Activated effector memory CD4-positive, alpha-beta T cell treated with Interleukin-2 at 50 U/mL for 16 hours (primary cell): Measurements from ENCODE around the gene CARHSP1.
"Not testable (repeated sequence)": the region's sequence is repeated elsewhere in the genome, so short reads cannot be mapped to it uniquely, and the experiment has no call there.

Source experiments
- DNase-seq: peaks from one replicate; pipeline ENCODE4 v3.0.0-alpha.2; 2020

Gene CARHSP1

DNA sequence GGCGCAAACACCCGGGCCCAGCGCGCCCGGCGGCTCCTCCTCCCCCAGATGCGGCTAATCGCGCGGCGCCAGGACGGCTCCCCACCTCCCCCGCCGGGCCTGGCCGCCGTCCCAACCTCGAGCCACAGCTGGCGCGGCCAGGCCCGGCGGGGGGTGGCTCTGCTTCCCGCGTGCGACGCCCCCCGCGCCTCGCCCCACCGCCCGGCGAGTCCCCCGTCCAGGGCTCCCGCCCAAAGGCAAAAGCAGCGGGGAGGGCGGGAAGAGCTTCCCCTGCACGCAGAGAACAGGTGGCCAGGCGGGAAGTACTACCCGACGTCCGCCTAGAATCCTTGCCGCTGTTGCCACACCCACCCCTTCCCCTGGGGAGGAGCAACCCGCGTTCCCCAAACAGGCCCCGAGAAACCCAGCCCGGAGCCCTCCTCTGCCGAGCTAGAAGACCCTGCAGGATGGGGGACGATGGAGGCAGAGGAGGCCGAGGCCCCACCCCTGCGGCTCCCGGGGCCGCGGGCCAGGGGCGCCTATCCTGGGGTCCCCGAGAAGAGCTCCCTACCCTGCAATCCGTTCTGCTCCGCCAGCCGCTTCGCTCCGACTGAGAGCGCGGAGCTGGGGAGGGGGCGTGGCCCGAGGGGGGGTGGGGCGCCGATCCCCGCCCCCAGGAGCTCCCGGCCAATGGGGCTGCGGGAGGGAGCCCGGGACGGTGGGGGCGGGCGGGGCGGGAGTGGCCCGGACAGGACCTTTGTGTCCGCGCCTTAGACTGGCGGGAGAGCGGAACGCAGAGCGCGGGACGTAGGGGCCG lies at the start of gene CARHSP1:
CARHSP1 (minus strand) TSS at position 591 of the 796 bp plus-strand sequence. CDS start 9,678 bp downstream, outside the sequence.
- peak; percentile 83 for DNase-seq

DNA sequence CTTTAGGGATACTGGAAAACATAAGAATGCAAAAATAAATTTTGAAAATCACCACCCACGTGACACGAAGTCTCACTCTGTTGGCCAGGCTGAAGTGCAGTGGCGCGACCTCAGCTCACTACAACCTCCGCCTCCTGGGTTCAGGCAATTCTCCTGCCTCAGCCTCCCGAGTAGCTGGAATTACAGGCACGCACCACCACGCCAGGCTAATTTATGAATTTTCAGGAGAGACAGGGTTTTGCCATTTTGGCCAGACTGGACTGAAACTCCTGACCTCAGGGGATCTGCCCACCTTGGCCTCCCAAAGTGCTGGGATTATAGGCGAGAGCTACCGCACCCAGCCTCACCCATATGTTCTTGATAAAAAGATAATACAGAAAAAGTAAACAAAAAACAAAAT lies 48.5 kb upstream of the CARHSP1 start:
- not testable (repeated sequence) for DNase-seq

DNA sequence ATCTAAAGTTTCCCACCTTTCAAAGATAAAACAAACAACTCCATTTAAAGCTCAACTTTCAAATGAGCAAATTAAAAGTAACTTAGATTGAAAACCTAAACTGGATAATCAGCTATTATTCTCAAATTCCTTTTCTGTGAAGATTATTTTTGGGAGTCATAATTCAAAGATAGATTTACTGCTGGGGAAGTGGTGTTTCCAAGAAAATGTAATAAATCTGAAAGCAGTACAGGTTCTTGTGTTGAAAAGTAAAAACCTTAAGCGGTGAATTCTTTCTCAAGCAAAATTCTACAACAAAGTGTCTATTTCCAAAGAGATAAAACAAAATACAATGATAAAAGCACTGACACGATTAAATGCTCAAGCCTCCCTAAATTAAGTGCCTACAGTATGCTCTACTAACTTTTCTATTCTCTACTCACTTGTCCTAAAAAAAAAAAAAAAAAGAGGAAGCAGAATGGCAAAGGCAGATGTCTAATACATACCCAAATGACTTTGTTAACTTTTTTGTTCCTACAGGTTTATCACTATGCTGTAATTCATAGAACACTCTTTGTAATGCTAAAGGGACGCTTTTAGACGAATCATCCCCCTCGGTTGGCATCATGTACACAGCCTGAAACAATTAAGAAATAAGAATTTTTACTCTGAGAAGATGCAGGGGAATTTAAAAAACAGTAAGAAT lies 47.9 kb upstream of the CARHSP1 start:
- DNase-seq: no peak

DNA sequence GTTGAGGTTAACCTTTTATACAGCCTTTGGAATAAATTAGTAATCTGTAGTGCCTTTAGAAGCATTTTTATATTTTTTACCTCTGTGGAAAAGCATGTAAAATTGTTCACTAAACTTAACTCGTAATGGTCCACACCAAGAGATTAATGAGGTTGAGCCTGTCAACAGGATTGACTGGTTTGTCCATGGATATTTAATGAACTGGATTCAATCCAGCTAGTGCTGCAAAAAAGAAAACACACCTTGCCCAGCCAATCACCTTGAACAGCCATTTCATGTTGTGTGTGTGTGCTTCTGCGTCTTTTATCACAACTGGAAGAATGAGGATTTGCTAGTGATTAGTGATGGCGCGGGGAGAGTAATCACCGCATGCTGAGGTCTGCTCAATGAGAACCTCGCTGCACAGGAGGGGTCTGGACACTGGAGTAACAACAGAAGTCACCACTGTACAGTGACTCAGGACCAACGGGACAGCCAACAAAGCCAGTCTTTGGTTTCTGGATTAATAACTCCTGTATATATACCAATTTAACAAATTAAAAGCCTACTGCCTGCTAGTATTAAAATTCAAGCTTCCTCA lies 47.0 kb upstream of the CARHSP1 start:
- DNase-seq: no peak

DNA sequence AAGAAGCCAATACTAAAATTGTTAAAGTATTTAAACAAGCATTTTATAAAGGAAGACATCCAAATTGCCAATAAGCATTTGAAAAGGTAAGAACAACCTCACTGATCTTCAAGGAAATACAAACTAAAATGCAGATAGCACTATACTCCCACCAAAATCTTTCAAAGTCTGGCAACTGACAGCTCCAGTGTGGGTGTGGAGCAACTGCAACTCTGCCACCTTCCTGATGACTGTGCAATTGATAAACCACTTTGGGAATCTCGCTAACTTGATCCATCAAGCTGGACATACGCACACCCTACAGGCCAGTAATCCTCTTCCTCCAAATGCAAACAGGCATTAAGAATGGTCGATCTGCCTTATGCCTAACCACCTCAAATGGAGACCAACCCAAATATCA lies 45.3 kb upstream of the CARHSP1 start:
- no peak for DNase-seq

DNA sequence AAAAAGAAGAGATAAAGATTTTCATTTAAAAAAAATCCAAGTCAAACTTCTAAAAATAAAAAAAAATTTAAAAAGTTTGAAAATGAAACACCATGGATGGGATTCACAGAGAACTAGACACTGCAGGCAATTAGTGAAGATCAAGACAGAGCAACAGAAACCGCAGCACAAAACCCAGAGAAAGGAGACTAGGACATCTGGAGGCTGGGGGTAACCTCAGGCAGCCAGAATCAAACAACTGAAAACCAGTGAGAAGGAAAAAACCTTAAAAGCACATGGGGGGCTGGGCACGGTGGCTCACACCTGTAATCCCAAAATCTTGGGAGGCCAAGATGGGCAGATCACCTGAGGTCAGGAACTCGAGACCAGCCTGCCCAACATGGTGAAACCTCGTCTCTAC lies 44.0 kb upstream of the CARHSP1 start:
- no peak for DNase-seq

DNA sequence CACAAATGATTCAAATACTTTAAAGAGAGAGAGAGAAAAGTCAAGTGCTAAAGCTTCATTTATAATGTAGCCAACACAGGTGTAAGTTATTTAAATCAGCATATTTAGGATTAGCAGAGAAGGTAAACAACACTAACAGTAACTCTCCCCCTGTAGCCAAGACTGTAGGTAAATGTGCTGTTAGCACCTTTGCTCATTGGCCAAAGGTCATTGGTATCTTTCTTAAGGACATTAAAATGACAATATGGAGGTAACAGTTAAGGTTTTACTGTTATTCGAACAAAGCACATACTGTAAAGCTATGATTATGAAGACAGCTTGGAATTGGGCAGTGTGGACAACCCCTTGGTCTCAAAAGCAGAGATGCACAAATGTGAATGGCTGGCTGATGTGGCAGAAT lies 42.0 kb upstream of the CARHSP1 start:
- no peak for DNase-seq

DNA sequence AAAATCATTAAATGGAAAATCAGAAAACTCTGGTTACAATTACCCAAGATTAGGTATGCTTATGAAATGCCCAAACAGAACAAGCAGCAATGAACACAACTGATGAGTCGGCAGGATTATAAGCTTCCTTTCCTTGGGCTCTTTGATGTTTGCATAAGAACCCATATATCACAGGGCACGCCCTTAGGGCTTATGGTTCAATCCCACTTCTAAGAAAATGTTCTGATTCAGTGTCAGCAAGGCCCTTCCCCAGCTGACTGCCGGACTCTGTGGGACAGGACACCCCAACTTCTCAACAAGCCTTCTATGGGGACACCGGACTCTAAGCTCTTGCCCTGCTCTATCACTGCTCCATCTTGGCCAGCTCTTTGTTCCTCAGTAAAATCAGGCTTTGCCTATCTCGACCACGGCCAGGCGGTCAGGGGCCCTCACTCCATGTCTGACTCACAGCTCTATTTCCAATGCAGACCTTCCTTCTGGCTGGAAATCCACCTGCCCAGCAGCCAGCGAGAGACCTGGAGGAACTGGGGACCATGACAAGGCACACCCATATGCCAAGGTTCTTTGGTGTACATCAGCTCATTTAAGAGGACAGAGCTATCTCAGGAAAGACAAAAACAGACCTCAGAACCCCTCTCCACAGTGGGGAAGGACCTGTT lies 40.1 kb upstream of the CARHSP1 start:
- DNase-seq: no peak

DNA sequence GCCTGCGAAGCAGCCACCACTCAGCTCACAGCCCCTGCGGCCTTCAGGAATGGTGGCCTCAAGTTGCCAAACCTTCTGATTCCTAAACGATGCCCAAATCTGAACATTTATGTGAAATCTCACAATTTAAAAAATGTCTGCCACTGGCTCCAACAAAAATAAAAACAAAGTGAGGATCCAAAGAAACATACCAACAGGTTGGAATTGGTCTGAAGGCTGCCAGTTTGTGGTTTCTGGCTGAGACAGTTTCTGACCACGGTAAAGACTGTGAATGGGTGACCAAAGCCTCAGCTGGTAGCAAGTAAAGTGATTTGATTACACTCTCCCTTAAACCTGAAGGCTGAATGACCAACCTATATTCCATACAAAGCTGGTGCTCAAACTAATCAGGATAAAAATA lies 38.3 kb upstream of the CARHSP1 start:
- no peak for DNase-seq

DNA sequence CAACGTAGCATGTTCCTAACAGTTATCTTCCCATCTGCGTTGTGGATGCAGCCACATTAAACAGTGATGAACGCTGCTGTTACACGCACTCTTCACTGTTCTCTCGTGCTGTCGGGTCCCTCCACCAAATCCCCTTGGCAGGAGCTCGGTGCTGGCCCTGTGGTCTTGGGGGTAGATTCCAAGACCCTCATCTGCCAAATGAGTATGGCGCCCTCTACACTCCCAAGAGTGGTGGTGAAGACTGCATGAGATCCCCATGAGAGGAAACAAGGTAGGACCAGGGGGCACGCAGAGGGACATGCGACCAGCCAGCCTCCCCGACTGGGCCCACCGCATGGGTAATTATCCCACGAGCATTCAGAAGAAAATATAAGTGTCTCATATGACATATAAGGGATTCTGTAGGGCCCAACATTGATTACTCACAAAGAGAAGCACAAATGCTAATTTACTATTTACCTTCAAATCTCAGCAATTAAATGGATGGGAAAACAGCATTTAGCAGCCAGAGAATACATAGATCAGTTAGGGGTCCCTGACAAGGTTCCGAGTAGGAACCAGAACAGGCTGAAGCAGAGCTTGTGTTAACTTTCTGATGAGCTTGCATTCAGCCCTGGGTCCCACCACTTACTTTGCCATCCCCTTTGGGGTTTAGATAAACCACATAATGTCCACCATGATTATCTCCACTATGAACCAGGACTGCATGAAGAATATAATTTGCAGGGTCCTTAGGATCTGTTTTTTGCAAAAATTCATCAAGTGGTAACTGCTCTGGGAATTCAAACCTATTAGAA lies 37.2 kb upstream of the CARHSP1 start:
- no peak for DNase-seq

DNA sequence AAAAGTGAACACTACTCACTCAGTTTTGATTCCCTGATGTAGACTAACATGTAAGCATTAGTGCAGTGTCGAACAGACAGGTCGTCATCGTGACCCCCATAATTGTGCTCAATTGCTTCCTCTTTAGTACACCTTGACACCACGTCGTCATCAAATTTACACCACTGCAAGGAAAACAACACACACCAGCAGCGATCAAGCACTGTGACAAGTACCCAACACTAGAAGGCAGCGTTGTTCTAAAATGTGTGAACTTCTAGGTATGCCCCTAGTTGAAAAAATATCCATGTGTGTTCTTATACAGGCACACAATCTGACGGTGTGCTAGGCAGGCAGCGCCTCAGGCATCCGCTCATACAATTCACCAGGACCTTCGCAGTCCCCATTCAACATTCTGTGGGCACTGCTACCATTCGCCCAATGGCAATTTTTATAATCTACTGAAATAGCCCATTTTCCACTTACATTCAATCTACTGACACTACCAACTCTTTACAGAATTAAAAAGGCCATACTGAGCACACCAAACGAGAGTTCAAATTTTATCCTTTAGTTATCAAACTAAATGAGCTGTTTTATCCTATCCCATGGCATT lies 36.5 kb upstream of the CARHSP1 start:
- DNase-seq: no peak

DNA sequence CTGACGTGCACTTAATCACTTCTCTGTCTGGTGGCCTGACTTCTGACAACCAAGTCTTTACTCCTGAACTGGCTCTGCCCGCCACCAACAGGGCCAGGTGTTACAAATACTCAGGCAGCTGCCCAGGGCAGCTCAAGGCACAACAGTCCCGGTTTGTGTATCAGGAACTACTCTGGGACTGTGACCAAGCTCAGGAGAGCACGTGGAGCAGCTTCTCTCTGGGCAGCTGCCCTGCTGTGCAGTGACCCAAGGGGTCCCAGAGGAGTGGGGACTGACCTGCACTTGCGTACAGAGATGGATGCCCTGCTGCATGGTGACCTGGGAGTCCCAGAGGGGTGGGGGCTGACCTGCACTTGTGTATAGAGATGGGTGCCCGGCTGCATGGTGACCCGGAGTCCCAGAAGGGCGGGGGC lies 35.2 kb upstream of the CARHSP1 start:
- DNase-seq: no peak

DNA sequence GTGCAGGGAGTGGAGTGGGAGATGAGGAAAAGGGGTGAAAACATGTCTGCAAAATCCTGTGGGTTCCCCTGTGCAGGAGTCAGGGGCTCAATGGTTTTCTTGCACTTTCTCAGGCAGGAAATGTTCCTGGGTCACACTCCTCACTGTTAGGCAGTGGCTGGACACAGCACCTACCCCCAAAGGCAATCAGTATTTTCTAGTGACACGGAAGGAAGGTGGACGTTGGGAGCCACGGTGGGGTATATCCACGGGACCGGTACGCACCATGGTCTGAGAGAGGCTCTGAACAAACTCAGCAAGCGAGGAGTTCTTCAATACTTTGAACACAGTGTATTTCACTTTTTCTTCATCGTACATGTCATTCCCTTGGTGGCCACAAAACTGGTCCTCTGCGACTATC lies 34.2 kb upstream of the CARHSP1 start:
- no peak for DNase-seq

DNA sequence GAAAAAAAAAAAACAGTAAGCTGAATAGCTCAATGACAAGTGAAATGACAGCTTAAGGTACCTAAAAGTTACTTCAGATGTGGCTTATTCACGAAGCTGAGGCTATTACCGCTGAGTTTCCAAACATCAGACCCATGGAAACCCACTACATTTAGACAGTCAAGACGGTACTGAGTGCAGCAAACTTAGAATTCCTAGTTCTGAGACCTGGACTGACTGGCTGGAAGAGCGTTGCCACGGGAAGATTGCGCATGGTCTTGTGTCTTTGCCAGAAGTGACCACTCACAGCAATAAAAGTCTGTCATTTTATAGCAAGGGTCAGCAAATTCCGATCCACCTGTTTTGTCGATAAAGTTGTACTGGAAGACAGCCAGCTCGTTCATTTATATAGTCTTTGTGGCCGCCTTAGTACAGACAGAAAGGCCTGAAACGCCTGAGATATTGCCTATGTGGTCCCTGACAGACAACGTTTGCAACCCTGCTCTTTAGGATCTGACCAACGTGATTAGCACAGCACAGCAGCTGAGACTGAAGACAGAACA lies 32.6 kb upstream of the CARHSP1 start:
- no peak for DNase-seq

DNA sequence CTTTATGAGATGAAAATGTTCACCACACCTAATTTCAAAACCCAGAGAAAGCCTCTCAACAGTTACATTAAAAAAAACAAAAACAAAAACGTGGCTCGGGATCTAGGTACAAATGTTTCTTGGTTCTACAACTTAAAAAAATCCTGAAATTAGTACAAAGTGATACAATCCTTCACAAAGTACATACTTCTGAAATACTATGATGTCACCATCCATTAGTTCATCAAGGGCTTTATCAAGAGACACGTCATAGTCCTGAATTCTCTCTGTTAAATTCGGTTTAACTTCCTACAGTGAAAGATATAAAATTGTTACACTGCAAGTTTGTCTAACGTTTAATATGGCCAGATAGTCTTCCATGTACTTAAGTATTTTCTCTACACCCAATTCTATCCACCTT lies 31.5 kb upstream of the CARHSP1 start:
- no peak for DNase-seq

DNA sequence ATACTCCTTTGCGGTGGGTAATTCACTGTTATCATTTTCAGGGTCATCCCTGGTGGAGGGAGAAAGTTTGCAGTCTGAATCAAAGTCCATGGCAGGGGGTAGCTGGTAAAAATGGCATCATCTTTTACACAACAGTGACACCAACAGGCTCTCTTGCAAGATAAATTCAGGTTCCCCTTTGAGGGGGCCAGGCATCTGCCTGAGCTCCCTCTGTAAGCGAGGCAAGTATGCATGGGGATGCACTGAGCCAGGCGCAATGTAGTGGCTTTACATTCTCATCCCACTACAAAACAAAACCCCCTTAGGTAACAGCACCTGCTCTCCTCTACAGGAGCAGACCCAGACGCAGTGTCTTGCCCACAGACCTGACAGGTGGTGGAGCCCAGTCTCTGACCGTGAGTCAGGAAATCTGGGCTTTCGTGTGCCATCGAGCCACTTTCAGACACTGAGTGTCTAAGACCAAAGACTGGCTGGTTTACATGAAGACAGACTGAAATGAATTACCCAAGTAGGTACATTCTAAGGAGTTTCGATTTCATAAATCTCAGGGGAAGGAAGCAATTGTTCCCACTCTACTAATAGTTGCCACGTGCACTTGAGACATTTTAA lies 31.0 kb upstream of the CARHSP1 start:
- no peak for DNase-seq

DNA sequence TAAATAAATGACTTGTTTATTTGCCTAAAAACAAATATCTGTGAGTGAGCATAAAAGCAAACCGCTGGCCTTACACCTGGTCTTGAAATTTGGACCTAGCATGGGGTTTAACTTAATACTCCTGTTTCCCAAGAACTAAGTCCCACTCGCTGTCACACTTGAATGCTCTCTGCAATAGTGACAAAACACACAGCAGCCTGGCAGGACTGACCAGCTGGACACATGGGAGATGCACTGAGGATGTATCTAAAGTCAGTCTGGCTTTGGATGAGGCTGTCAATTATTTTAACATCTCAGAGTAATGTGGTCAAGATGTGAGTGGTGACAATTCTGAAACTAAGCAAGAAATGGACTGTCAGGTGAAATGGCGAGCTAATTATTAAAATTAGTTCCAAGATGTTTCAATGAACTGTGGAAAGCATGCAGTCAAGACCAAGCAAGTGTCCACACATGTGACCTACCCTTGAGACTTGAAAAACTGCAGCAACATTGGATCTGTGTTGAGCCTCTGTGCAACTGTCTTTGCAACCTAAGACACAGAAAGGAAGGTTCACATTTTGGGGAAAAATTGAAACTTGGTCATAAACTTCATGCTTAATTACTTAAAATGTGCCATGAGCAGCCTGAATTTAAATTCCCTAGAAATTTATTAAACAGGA lies 30.0 kb upstream of the CARHSP1 start:
- DNase-seq: no peak

DNA sequence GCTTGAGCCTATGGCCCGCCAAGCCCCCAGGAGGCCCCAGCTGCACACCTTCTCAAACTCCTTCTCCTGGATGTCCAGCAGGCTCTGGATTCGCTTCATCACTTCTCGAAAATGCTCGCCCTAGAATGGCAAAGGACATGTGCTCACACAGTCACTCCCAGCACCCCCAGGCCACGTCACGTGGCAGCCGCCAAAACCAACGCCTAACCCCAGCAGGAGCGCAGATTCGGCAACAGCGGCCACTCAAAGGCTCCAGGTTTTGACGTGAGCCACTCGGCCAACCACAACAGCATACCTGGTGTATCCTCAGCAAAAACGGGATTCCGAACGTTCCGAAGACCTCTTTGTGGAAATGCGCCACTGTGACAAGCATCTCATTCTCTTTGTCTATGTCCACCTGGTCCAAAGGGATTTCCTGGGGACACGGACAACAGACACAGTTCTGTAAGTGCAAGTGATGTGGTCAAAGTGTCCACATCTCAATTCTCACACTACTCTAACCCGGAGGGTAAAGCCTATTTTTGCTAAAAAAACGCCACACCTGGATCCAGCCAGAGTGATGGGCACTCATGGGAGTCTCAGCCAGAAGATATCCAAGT lies 26.0 kb upstream of the CARHSP1 start:
- no peak for DNase-seq

DNA sequence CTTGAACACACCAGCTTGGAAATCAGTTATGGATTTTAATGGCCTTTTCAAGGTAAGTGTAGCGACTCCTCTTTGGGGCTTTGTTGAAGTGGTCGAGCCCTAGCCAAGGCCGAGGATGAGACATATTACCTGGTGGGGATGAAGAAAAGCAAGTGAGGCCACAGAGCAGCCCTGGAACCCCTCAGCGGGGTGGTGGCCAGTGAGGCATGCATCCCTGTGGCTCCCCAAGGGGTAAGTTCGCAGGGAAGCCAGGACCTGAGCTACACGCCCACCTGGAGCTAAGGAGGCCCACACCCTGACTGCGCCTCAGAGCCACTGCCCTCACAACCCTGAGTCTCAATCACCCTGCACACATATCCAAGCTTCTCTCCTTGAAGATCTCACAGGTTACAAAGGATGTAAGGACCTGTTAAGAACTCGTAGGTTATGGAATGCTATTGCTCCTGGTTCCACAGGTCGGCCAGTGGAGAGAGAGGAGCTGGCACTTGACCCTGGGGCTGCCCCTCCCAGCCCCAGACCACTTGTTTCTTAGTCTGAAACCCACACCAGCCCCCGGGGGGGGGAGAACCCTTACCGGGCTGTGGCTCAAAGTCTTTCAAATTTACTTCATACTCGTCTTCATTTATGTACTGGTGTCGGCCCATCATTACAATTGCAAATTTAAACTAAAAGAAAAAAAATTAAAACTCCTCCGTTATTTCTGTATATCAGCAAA lies 25.3 kb upstream of the CARHSP1 start:
- no peak for DNase-seq

DNA sequence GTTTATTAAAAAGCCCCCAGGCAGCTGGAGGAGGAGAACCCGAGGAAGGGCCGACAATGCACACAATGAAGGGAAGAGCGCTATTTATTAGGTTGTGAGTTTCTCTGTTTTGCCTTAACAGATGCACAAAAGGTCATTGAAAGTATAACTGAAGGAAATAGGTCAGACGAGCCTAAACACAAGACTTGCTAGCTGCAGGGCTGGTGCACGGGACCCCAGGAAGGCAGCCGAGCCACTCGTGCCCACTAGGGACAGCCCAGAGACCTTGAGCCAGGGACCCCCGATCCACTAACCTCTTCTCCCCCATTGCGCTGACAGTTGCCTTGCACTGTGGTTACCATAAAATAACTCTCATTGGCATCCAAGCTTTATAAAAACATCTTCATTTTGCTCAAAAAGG lies 24.6 kb upstream of the CARHSP1 start:
- DNase-seq: no peak
